PC-3 (cell line): ENCODE results near the gene GTF3C2. TPM values are rescaled to one million over a fixed set of nuclear protein-coding genes. Genes with fewer than 3 reads are reported as not detected.

Experiments used
- ATAC-seq: fragments of 200-7000 bp; cut with Tn5 transposase; 2 replicates; pipeline ENCODE4 v1.9.1; 2020; ENCODE audit warnings: mild to moderate bottlenecking, moderate library complexity
- BruUV-seq: library from RNA; stranded (reverse); fragments of 400-500 nt; replicated peaks from 2 replicates; lab custom pipeline; 2021; lab: Mats Ljungman, UMichigan
- CTCF ChIA-PET: fragments of 300-600 bp; sonication (Branson Sonifier 250); formaldehyde crosslinking; loops from one replicate; lab custom pipeline; 2022; ENCODE audit warnings: antibody characterized with exemption; lab: Charles Lee
- POLR2A ChIA-PET: fragments of 300-600 bp; sonication (Branson Sonifier 250); formaldehyde crosslinking; loops from one replicate; lab custom pipeline; 2022; ENCODE audit warnings: antibody characterized with exemption; ENCODE audit not compliant: unreplicated experiment; lab: Charles Lee
- DNase-seq: peaks from one replicate; pipeline ENCODE4 v3.0.0-alpha.2; 2015
- H2AFZ ChIP-seq: fragments of 300-600 bp; sonication (generic); 2 replicates; pipeline ENCODE4 v1.6.0; 2016; ENCODE audit warnings: antibody characterized with exemption, low read length
- H3F3A ChIP-seq: fragments of 300-600 bp; sonication (generic); one replicate; pipeline ENCODE4 v1.6.0; 2017; ENCODE audit warnings: antibody characterized with exemption, low read length, control low read depth, mild to moderate bottlenecking; ENCODE audit not compliant: unreplicated experiment
- H3K27ac ChIP-seq: fragments of 300-600 bp; sonication (generic); 2 replicates; pipeline ENCODE4 v1.5.1; 2016; ENCODE audit warnings: mild to moderate bottlenecking, low read length
- H3K27me3 ChIP-seq: fragments of 300-600 bp; sonication (generic); 2 replicates; pipeline ENCODE4 v1.6.1; 2016; ENCODE audit warnings: low read length, mixed read lengths
- H3K36me3 ChIP-seq: fragments of 300-600 bp; sonication (generic); 2 replicates; pipeline ENCODE4 v1.6.1; 2016; ENCODE audit warnings: low read depth, mixed run types, low read length, mixed read lengths
- H3K4me1 ChIP-seq: fragments of 300-600 bp; sonication (generic); 2 replicates; pipeline ENCODE4 v1.5.1; 2016; ENCODE audit warnings: low read length; ENCODE audit not compliant: insufficient read depth
- H3K4me2 ChIP-seq: fragments of 300-600 bp; sonication (generic); 2 replicates; pipeline ENCODE4 v1.6.0; 2016; ENCODE audit warnings: low read length
- H3K4me3 ChIP-seq: fragments of 300-600 bp; sonication (generic); 2 replicates; pipeline ENCODE4 v1.5.1; 2016; ENCODE audit warnings: mild to moderate bottlenecking, low read length, mixed read lengths
- H3K79me2 ChIP-seq: fragments of 300-600 bp; sonication (generic); 2 replicates; pipeline ENCODE4 v1.6.1; 2017; ENCODE audit warnings: low read length, mixed read lengths
- H3K9ac ChIP-seq: fragments of 300-600 bp; sonication (generic); 2 replicates; pipeline ENCODE4 v1.6.0; 2016; ENCODE audit warnings: mild to moderate bottlenecking, low read length
- H3K9me2 ChIP-seq: fragments of 300-600 bp; sonication (generic); replicated peaks from 2 replicates; pipeline ENCODE4 v1.6.1; 2016; ENCODE audit warnings: mixed run types, low read length, mixed read lengths
- H3K9me3 ChIP-seq: fragments of 300-600 bp; sonication (generic); 2 replicates; pipeline ENCODE4 v1.6.1; 2016; ENCODE audit warnings: low read length, mixed read lengths
- H4K20me1 ChIP-seq: fragments of 300-600 bp; sonication (generic); 2 replicates; pipeline ENCODE4 v1.6.1; 2016; ENCODE audit warnings: low read length, mixed read lengths
- EZH2 ChIP-seq: fragments of 300-600 bp; sonication (generic); IDR thresholded peaks from one replicate; pipeline ENCODE4 v1.6.1; 2017; ENCODE audit warnings: antibody characterized with exemption, mild to moderate bottlenecking, low read length; ENCODE audit not compliant: unreplicated experiment
- EZH2phosphoT487 ChIP-seq: fragments of 300-600 bp; sonication (generic); IDR thresholded peaks from 2 replicates; pipeline ENCODE4 v1.6.1; 2018; ENCODE audit warnings: mild to moderate bottlenecking, antibody characterized with exemption, low read length, borderline replicate concordance
- intact Hi-C: fragments of 100-400 bp; cut with micrococcal nuclease; formaldehyde crosslinking; loops from 2 replicates; pipeline ENCODE4 v1.9.0; 2023
- total RNA-seq: library from RNA; depleted of rRNA; stranded (reverse); fragments of >200 nt; gene quantifications from 2 replicates; pipeline ENCODE4 v1.2.3, GENCODE V29; 2014
- TF ChIP-seq, protein P1 (sequence below): fragments of 300-600 bp; sonication (generic); conservative IDR thresholded peaks from 2 replicates; pipeline ENCODE4 v1.5.1; 2017; ENCODE audit warnings: antibody characterized with exemption, low read depth, mild to moderate bottlenecking, low read length

The GTF3C2 gene
- total RNA-seq, 1 experiment from 2014 or later = 82.2 TPM

DNA sequence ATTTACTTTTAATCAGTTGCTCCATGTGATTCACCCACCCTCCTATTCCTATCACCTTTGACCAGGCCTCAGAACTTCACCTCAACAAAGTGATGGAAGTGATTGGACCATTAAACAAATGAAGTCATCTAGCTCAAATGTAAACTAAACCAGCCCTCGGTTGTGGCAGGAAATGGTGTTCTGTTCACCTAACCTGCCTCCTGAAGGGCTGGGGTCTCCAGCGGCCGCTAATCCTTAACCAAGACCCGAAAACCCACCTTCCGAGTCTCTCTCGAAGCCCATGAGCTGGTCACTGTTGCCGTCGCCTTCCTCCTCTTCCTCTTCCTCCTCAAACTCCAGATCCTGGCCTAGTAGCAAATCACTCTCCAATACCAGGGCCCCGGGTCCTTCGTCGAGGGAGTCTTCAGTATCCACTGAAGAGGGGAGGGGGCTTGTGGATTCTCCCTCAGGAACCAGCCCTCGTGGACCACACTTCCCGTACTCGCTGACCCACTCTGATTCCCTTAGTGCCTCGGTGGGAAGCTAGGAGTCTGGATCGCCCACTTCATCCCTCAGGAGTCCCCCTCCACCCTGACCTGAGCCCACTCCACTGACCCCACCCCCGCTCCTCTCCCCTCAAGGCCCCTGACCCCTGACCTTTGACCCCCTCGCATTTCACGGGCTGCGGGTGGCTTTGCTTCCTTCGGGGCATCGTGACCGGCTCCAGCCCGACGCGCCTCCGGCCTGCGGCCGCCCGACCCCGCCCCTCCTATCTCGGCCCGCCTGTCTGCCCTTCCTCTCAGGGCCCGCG, 23.5 kb upstream of the GTF3C2 start:
- H3K4me1 ChIP-seq = peaks cover 13% of the 10 kb centered on the region
- H3K4me2 ChIP-seq = peak overlapping the region; percentile 91
- H3K4me3 ChIP-seq = peak overlapping the region; percentile 73
- peak overlapping the region; percentile 73 for H3K9ac ChIP-seq
- peaks cover 37% of the 10 kb centered on the region for H3K36me3 ChIP-seq
- POLR2A ChIA-PET = interaction anchor here (0.6 to 1.2 kb wide), 3 partner anchors 9 to 78 kb away, joined by 3 to 6 read pairs (median 4); no protein-coding TSS in a partner anchor
- peaks cover 3% of the 10 kb centered on the region; the same call in 1 of the 2 replicates for H3K79me2 ChIP-seq
- peak overlapping the region; percentile 62 for H2AFZ ChIP-seq
- intact Hi-C loops = no loop called here
- peak overlapping the region; percentile 62 for H3K27ac ChIP-seq
- CTCF ChIA-PET = interaction anchor here (0.7 kb wide), 1 partner anchor 477 kb away, joined by 3 read pairs; no protein-coding TSS in a partner anchor
- no peaks in the 10 kb centered on the region for H3K9me2 ChIP-seq
- H3K9me3 ChIP-seq = no peaks in the 10 kb centered on the region
- BruUV-seq = TSS peak; percentile 21
- H4K20me1 ChIP-seq = no peaks in the 10 kb centered on the region
- DNase-seq (peak; percentile 38), ATAC-seq (peak; percentile 47)
- TF ChIP-seq EZH2 = no peak
- TF ChIP-seq, protein P1, sequence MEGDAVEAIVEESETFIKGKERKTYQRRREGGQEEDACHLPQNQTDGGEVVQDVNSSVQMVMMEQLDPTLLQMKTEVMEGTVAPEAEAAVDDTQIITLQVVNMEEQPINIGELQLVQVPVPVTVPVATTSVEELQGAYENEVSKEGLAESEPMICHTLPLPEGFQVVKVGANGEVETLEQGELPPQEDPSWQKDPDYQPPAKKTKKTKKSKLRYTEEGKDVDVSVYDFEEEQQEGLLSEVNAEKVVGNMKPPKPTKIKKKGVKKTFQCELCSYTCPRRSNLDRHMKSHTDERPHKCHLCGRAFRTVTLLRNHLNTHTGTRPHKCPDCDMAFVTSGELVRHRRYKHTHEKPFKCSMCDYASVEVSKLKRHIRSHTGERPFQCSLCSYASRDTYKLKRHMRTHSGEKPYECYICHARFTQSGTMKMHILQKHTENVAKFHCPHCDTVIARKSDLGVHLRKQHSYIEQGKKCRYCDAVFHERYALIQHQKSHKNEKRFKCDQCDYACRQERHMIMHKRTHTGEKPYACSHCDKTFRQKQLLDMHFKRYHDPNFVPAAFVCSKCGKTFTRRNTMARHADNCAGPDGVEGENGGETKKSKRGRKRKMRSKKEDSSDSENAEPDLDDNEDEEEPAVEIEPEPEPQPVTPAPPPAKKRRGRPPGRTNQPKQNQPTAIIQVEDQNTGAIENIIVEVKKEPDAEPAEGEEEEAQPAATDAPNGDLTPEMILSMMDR = no peak
- TF ChIP-seq EZH2phosphoT487 = no peak
- no peaks in the 10 kb centered on the region for H3K27me3 ChIP-seq
- no peaks in the 10 kb centered on the region for H3F3A ChIP-seq

DNA sequence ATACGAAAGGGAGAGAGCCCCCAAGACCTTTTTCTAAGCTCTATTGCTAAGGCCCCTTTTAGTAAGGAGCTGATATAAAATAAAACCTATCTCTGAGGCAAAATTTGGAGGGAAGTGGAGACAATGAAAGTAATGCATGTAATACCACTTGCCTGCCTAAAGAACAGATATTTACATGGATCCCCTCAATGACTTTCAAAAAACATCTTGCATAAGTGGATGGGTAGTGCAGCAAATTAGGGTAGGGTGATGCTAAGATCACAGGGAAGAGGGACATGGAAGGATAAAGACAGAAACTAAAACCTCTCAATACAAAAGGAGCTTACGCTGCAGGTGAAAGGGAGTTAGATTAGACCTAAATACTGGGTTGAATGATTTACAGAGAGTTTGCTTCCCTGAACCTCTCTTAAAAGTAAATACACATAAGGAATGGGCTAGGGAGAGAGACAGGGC, 22.8 kb upstream of the GTF3C2 start:
- Histone ChIP-seq H3F3A (no peaks in the 10 kb centered on the region), H3K27me3 (no peaks in the 10 kb centered on the region), H3K4me1 (peaks cover 13% of the 10 kb centered on the region), H3K36me3 (peaks cover 36% of the 10 kb centered on the region), H3K9me2 (no peaks in the 10 kb centered on the region), H3K4me2 (peak overlapping the region; percentile 91), H2AFZ (no peak overlapping the region), H3K4me3 (peak overlapping the region; percentile 73), H4K20me1 (no peaks in the 10 kb centered on the region), H3K9ac (peak overlapping the region; percentile 73; the same call in 1 of the 2 replicates), H3K27ac (peak overlapping the region; percentile 62), H3K9me3 (no peaks in the 10 kb centered on the region), H3K79me2 (peaks cover 3% of the 10 kb centered on the region; the same call in 1 of the 2 replicates)
- no peak for TF ChIP-seq EZH2
- no peak for TF ChIP-seq EZH2phosphoT487
- TF ChIP-seq, protein P1 = no peak
- CTCF ChIA-PET = no interaction called here
- POLR2A ChIA-PET = interaction anchor here (0.6 to 1.2 kb wide), 2 partner anchors 8 to 77 kb away, joined by 3 to 6 read pairs; no protein-coding TSS in a partner anchor
- ATAC-seq = no peak
- DNase-seq = no peak
- no TSS peak for BruUV-seq
- intact Hi-C loops = no loop called here
